ENCODE data around the gene IPO4.
A peak's percentile ranks its signal among the peaks of the same experiment; 100 is the strongest.

IPO4 gene

DNA sequence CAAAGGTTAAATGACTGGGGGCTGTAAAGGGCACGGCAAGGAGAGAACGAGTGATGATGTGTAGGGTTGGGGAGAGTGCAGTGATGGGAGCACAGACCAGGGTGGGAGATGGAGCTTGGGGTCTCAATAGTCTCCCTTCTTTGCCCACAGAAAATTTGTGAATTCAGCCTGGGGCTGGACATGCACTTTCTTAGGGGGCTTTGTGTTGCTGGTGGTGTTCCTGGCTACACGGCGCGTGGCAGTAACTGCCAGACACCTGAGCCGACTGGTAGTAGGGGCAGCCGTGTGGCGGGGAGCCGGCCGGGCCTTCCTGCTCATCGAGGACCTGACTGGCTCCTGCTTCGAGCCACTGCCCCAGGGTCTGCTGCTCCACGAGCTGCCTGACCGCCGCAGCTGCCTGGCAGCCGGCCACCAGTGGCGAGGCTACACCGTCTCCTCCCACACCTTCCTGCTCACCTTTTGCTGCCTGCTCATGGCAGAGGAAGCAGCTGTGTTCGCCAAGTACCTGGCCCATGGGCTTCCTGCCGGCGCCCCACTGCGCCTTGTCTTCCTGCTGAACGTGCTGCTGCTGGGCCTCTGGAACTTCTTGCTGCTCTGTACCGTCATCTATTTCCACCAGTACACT is 56.4 kb downstream of the IPO4 start:
- DNase-seq (ENCODE audit: low spot score), result no peak

DNA sequence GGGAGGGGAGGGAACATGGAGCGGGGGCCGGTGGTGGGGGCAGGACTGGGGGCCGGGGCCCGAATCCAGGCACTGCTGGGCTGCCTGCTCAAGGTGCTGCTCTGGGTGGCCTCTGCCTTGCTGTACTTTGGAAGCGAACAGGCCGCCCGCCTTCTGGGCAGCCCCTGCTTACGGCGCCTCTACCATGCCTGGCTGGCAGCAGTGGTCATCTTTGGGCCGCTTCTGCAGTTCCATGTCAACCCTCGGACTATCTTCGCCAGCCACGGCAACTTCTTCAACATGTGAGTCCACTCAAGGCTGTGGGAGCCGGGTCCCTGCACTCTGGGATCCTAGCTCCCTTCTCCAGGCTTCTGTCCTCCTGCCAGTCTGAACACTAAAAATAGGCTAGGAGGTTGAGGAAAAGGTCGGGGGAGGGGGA is 57.1 kb downstream of the IPO4 start:
- DNase-seq (ENCODE audit: low spot score), result no peak

DNA sequence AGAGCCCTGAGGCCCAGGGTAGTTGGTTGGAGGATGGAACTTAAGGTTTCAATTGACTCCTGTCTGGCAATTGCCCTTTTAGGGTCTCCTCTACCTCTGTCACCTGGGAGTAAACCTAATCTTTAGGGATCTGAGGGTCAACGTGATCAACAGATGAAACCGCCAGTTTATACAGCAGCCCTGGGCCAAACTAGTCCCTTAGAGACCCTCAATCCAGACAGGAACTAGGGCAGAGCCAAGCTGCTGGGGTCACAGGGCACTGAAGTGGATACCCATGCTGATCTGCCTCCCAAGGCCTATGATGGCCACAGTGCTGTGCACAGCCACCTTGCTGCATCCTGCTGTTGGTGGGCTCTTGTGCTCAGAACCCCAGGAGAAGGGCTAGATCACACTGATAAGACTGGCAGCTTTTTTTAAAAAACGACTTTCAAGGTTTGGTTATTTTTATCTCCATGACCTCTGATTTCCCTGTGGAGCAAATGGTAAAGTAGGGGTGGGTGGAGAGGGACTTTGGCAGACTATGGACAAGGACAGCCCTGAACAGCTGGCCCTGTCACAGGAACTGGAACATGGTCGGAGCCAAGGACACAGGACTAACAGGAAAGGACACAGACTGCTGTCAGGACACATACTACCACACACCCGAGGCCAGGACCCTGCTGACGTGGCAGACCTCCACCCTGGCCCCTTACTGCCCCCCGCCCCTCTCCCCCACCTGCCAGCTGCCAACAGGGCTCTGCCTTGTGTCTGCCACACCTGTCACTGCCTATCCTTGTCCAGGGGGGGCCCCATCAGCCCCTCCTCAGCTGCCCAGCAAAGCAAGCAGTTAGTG is 57.7 kb downstream of the IPO4 start:
- DNase-seq (ENCODE audit: low spot score), result peak; percentile 66

GRCh38 chr14:24130380-24130716 is 58.3 kb downstream of the IPO4 start, which contains the start of gene FITM1:
Gene FITM1, plus strand, starts transcription at chr14:24130659. Its CDS starts 905 bp downstream, at chr14:24131564.
- DNase-seq (ENCODE audit: low spot score), result no peak

Small RNA genes within 50 kb of the gene (small RNA-seq; reads per million reads assigned to genes)
- 0 to 0.04 reads per million in 2 experiments for gene AL136295.4
- gene CHMP4A, result 0 reads per million in 2 experiments
- gene IPO4, result 0.05 to 0.09 reads per million in 2 experiments
- gene IRF9, result 0 to 0.04 reads per million in 2 experiments
- 0 reads per million in 2 experiments for gene MDP1
- gene RNA5SP383, result 0.05 to 2.1 reads per million in 2 experiments

Measured in SK-N-DZ (cell line).